SU-DHL-6 (cell line): ENCODE results near the gene ZNF85.

Experiments used
- EZH2phosphoT487 ChIP-seq: fragments of 200-600 bp; sonication (generic), shearing (Covaris generic); conservative IDR thresholded peaks from 2 replicates; pipeline ENCODE4 v1.6.1; 2018; ENCODE audit warnings: mild to moderate bottlenecking, antibody characterized with exemption, low read length, moderate library complexity, mixed read lengths
- TF ChIP-seq, protein P1 (sequence below): fragments of 200-600 bp; sonication (generic); IDR thresholded peaks from one replicate; pipeline ENCODE4 v1.5.1; 2017; ENCODE audit warnings: antibody characterized with exemption, mild to moderate bottlenecking, low read length, moderate library complexity; ENCODE audit not compliant: insufficient read depth, poor library complexity, severe bottlenecking

DNA sequence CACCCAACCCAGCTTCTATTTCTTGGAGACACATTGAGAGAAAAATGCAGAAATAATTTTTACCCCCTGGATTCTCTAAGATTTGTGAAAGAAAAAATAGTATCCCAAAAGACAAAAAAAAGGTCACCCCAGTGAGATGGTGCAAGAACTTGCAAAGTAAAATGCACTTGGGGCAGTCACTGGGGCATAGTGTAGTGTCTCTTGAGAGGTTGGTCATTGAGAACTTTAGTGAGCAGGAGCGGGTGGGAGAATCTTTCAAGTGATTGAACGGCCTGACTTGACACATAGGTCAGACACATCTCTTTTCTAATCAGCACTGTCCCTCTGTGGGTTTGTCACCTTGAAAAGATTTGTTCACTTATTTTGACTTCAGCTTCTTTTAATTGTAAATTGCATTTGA is 2.4 kb downstream of the ZNF85 start:
- TF ChIP-seq, protein P1, sequence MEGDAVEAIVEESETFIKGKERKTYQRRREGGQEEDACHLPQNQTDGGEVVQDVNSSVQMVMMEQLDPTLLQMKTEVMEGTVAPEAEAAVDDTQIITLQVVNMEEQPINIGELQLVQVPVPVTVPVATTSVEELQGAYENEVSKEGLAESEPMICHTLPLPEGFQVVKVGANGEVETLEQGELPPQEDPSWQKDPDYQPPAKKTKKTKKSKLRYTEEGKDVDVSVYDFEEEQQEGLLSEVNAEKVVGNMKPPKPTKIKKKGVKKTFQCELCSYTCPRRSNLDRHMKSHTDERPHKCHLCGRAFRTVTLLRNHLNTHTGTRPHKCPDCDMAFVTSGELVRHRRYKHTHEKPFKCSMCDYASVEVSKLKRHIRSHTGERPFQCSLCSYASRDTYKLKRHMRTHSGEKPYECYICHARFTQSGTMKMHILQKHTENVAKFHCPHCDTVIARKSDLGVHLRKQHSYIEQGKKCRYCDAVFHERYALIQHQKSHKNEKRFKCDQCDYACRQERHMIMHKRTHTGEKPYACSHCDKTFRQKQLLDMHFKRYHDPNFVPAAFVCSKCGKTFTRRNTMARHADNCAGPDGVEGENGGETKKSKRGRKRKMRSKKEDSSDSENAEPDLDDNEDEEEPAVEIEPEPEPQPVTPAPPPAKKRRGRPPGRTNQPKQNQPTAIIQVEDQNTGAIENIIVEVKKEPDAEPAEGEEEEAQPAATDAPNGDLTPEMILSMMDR: no peak
- TF ChIP-seq EZH2phosphoT487: no peak
